HG03175 (cell line): ENCODE data around the gene RTP3.

Experiments used
- ATAC-seq: cut with Tn5 transposase; IDR thresholded peaks from one replicate; pipeline ENCODE4 v1.9.1; 2021; ENCODE audit warnings: mild to moderate bottlenecking, moderate library complexity; ENCODE audit not compliant: unreplicated experiment

The RTP3 gene

GRCh38 chr3:46468753-46469600 is 28.8 kb upstream of the RTP3 start:
- ATAC-seq, result no peak

DNA sequence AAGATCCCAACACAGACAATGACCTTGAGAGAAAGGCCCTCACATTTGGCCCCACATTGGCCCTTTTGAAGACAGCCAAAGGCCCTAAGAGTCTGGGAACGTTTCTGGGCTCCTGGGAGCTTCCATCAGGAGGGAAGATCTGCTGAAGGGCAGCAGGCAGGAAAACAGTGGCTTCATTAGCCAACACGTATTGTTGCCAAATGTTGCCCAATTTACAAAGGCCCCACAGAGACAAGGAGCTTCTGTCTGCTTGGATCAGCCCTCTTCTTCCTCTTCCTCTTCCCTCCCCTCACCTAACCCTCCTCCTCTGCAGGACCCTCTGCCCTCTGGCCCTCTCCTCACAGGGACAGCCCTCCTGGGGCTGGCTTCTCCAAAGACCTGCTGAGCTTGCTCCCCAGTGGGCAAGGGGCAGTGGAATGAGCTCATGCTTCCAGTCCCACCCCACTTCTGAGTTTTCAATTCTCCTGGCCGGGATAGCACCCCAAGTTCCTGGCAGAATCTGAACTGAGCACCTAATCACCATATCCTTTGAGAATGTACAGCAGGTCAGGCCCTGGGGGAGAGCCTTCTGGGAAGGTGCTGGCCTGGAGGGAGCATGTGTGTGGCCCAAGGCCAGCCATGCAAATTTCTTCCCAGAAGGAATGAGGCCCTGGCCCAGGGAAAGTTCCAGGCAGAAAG is 28.0 kb upstream of the RTP3 start:
- ATAC-seq, result no peak

DNA sequence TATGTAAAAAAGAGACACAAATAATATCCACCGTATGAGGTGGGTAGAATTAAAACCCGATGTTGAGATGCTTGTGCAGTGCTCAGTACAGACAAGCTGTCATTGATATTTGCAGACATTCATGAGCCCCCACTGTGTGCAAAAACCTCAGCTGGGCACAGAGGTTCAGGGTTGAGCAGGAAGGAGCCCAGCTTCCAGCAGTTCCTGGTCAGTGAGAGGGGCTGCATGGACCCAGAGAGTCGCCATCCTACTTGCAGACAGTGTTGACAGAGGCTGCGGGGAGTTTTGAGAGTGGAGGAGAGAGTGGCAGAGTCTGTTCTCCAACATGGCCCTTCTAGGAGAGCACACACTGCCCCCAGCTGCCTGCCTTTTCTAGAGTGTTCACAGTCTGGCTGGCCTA is 26.9 kb upstream of the RTP3 start:
- ATAC-seq, result no peak

DNA sequence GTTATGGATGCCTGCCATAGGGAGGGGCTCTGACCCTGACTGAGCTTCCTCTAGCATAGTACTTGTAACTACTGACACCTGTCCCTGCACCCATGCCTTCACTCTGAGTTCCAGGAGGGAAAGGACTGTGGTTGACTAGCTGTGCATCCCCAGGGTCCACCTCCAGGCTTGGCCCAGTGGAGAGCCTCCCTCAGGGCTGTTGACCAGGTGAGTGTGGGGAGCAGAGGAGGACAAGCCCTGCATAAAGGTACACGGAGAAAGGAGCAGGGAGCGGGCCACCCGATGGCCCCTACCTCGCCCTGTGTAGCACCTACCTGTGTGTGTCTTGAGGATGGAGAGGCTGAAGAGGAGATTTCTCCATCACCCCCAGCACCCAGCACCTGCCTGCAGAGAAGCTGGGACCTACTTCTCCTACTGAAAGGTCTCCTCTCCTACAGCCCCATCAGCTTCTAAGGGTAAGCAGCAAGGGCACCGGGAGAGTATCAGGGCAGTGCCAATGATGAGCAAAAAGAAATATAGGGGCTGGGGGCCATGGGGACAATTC is 26.3 kb upstream of the RTP3 start:
- ATAC-seq, result no peak

DNA sequence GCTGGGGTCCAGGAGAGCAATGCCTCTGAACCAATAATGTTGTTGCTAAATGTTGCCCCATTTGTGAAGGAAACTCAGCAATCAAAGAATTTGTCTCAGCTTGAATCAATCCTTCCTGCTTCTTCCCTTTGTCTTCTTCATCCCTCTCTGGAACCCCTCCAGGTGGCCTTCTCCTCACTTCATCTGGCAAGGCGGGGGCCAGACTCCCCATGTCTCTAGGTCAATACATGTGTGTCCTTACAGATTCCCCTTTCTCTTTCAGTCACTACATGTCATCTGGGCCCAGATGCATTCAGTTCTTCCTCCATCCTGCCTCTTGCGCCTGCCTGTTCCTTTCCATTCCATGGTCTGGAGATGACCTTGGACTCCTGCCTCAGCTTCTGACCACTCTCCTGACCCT is 25.0 kb upstream of the RTP3 start:
- ATAC-seq, result no peak

GRCh38 chr3:46477145-46477544 is 20.6 kb upstream of the RTP3 start:
- ATAC-seq, result no peak

DNA sequence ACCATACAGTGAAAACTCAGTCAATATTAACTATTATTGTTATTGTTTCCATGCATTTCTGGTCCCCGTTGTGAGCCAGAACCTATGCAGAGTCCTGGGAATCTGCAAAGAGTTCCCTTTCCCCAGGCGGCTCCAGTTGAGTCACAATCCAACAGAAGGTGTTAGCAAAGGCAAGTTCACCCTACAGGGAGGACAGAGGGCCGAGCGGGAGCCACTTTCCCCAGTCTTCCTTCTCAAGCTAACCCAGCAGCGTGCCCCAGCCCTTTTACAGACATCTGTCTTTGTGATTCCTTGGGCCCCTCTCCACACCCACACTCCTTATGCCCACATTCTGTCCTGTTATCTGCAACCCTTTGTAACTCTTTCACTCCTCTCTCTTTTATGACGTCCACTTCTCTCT is 20.0 kb upstream of the RTP3 start:
- no peak for ATAC-seq

DNA sequence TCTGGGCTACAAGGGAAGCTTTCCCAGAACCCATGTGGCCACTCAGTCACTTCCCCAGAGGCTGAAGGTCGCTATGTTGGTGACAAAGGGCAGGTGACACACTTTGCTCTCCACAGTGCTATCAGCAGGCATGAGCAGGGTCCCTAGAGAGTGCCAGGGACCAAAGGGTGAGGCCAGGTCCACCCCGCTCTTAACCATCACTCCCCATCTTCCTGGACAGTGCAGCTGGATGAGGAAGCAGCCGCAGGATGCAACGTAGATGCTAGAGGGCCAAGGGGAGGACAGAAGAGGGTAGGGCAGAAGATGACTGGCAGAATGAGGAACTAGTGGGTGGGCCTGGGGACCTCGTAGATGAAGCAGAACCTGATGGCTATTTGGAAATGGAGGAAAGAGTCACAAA is 19.4 kb upstream of the RTP3 start:
- no peak for ATAC-seq

GRCh38 chr3:46479021-46479420 is 18.8 kb upstream of the RTP3 start:
- no peak for ATAC-seq

DNA sequence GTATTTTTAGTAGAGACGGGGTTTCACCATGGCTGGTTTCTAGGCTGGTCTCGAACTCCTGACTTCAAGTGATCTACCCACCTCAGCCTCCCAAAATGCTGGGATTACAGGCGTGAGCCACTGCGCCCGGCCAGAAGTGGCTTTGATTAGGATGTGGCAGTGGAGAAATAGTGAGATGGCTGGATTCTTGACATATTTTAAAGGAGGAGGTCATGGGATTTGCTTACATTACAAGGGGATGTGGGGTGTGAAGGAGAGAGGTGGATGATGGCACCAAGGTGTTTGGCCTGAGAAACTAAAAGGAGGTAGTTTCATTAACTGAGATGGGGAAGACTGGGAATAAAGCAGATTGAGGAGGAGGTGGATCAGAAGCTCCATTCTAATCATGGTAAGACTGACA is 18.1 kb upstream of the RTP3 start:
- ATAC-seq, result no peak

- no peak for ATAC-seq
Observed at GRCh38 chr3:46480491-46481195, 17.1 kb upstream of the RTP3 start.

DNA sequence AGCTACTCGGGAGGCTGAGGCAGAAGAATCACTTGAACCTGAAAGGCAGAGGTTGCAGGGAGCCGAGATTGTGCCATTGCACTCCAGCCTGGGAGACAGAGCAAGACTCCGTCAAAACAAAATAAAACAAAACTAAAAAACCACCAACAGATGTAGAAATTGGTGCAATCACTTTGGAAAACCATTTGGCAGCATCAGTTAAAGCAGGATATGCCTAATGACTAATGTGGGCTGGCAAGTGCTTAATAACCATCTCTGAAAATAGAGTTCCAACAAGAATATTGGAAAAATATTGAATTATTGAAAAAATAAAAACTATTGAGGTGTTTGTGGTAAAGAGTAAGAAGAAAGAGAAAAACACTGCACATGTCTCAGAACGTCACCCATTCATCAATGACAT is 16.1 kb upstream of the RTP3 start:
- no peak for ATAC-seq

DNA sequence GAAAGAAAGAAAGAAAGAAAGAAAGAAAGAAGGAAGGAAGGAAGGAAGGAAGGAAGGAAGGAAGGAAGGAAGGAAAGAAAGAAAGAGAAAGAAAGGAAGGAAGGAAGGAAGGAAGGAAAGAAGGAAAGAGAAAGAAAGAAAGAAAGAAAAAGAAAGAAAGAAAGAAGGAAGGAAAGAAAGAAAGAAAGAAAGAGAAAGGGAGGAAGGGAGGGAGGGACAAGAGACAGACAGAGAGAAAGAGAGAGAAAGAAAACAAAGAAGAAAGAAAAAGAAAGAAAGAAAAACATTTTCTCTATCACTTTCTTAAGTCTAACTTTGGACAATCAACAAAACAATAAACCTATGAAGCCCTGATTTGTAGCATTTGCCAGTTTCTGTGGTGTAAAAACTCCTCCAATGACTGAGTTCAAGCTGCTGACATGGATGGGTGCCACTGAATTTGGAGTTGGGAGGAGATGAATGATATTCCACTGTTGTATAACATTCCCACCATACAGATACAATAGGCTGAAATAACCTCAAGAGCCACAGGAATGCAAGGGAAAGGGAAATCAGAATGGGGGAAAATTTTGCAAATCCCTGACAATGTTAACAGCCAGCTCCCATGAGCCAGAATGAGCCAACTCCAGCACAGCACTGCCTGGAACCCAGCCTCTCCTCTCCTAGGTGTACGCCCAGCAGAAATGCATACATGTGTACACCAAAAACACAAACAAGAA is 15.0 kb upstream of the RTP3 start:
- ATAC-seq, result no peak

DNA sequence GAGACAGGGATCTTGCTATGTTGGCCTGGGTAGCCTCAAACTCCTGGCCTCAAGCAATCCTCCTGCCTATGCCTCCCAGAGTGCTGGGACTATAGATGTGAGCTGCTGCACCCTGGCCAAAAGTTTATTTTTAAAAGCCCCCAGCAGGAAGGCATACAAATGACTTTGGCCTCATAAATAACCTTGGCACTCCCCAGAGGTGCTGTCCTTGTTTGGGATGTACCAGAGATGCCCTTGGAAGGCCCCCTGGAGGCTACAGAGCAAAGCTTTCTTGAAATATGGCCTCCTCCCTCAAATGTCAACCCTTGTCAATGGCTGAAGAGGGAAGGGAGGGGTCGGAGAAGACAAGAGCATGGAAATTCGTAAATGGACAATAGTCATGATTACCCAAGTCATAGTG is 14.0 kb upstream of the RTP3 start:
- no peak for ATAC-seq

DNA sequence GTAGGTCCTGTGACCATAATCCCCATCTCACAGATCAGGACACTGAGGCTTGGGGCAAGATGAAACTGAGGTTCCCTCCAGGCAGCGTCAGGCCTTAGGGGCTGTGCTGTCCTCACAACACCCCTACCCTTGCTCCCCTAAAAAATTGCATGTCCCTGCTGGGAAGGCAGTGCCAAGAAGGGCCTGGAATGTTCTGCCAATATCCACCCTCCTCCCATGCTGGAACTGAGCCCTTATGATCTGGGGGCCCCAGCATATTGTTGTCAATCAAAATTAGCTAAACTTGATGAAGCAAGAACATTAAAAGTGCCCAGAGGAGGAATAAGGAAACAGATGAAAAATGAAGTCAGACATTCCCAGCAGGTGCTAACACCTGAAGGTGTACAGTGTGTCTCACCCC is 13.4 kb upstream of the RTP3 start:
- no peak for ATAC-seq

- no peak for ATAC-seq
Observed at GRCh38 chr3:46484911-46485778, 12.6 kb upstream of the RTP3 start.

- ATAC-seq, result no peak
Observed at GRCh38 chr3:46485779-46486175, 12.0 kb upstream of the RTP3 start.

GRCh38 chr3:46488735-46489361 is 8.9 kb upstream of the RTP3 start:
- ATAC-seq, result peak; percentile 92

DNA sequence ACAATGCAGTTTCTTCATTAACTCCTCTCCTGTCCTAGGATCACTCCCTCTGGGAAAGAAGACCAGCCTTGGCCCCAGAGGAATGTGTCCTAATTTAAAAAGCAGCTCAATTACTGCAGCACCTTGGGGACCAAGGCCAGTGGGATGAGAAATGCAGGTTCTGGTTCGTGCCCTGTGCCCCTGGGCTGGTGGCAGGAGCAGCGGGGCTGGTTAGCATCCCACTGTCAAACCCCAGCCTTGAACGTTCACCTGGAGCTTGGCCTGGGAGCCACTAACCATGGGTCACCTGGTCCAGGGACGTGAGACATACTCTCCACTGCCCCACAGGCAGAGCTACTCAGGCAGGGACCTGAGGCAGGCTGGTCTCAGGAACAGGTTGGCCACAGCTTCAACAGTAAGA is 8.4 kb upstream of the RTP3 start:
- no peak for ATAC-seq

DNA sequence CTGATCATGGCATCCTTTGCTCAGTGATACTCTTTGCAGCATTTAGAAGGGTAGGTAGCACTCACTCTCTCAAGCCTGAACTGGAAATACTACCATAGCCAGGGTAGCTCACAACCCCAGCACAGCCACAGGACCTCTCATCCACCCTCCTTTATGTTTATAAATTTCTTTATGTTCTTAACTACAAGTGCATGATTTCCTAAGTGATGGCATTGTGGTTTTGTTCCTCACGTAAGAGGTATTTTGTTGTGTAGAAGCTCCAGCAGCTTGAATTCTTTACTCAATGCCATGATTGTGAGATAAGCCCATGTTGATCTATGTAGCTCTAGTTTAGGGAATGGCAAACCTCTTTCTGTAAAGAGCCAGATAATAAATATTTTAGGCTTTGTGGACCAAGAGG is 7.9 kb upstream of the RTP3 start:
- ATAC-seq, result no peak
